Measurements from ENCODE around the gene CCSER1.

CCSER1 gene

DNA sequence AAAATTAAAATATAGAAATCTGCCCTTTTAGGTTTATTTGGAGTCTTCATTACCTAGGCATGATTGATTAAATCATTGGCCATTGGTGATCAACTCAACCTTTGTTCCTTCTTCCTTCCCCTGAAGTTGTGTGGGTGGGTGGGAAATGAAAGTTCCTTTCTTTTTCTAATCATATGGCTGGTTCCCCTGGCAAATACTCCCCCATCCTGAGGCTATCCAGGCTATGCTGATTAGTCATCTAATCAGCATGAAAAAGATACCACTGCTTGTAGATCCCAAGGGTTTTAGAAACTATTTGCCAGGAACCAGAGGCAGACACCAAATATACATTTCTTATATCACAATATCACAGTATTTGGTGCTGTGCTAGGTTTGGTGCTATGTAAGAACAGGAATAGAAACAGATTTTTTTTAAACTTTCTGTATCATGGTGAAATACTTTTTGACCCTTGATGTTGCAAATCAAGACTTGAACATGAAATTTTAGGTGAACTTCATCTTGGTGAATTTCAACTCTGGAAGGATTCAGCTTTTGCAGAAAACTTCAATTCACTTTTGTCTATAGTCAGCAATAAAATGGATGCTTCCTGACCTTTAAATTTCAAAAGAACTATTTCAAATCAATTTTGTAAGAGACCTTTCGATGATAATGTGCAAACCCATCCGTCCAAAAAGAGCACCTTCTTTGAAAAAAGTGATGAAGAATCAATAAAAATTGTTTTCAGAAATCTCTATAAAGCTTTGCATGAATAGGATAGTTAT is 71.1 kb downstream of the CCSER1 start:
- no peak overlapping the region for H3K27ac ChIP-seq

GRCh38 chr4:90207887-90208454 is 80.8 kb downstream of the CCSER1 start:
- in situ Hi-C loops (cut with HindIII; ENCODE audit: low pct_ligation_motif_present, low sequenced_read_pairs) = no loop called here

More for the DNA sequence above, 71.1 kb downstream of the CCSER1 start:
- no peak for TF ChIP-seq CTCF (IDR thresholded peaks at IDR 0.05; ENCODE audit: low read depth, low read length, missing control alignments)
- H3K27me3 ChIP-seq (replicated peaks) = no peaks in the 10 kb centered on the region
- H3K36me3 ChIP-seq (replicated peaks) = no peaks in the 10 kb centered on the region
- in situ Hi-C loops (cut with HindIII; ENCODE audit: low pct_ligation_motif_present, low sequenced_read_pairs) = no loop called here
- no peak for DNase-seq
- H3K4me3 ChIP-seq (ENCODE audit: low read depth, low read length) = no peak overlapping the region

DNA sequence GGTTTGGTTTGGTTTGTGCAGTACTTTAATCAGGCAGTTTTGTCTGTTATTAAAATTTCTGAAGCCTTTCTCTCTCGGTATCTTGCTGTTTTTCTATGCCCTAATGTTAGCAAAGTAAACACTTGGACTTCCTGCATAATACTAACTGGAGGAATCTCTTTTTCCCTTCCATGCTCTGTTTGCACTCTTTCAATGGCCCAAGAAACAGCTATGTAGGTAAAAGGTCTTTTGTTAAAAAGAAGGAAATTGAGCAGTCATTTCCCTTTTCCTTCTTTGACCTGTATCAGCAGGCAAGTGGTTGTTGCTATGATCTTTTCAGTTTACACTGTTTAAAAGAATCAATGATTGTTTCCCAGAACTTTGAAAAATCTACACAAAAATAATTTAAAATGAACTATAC is 82.7 kb downstream of the CCSER1 start:
- in situ Hi-C loops (cut with HindIII; ENCODE audit: low pct_ligation_motif_present, low sequenced_read_pairs) = no loop called here
- Histone ChIP-seq H3K36me3 (replicated peaks) (no peaks in the 10 kb centered on the region), H3K27me3 (replicated peaks) (no peaks in the 10 kb centered on the region), H3K27ac (no peak overlapping the region), H3K4me3 (ENCODE audit: low read depth, low read length) (no peak overlapping the region)
- no peak for DNase-seq
- no peak for TF ChIP-seq CTCF (IDR thresholded peaks at IDR 0.05; ENCODE audit: low read depth, low read length, missing control alignments)

More at GRCh38 chr4:90207887-90208454, 80.8 kb downstream of the CCSER1 start:
- no peak for DNase-seq
- no peaks in the 10 kb centered on the region for H3K36me3 ChIP-seq (replicated peaks)
- H3K27me3 ChIP-seq (replicated peaks) = no peaks in the 10 kb centered on the region
- no peak for TF ChIP-seq CTCF (IDR thresholded peaks at IDR 0.05; ENCODE audit: low read depth, low read length, missing control alignments)
- no peak overlapping the region for H3K4me3 ChIP-seq (ENCODE audit: low read depth, low read length)
- H3K27ac ChIP-seq = no peak overlapping the region

DNA sequence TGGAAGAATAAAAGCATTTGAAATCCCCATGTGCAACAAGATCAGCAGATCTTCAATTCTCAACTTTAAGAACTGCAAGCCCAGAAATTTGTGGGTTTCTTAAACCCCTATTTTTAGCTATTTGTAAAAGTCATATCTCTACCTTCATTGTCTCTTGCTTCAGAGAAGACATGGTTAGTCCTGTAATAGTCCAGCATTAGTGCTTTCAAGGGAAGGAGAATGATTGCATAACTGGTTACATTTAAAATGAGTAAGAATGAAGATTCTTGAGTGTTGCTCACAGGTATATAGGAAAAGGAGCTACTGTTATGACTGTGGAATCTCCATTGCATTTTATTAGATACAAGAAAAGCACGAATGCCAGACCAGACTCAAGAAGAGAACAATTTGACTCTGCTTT is 84.0 kb downstream of the CCSER1 start:
- in situ Hi-C loops (cut with HindIII; ENCODE audit: low pct_ligation_motif_present, low sequenced_read_pairs) = no loop called here

DNA sequence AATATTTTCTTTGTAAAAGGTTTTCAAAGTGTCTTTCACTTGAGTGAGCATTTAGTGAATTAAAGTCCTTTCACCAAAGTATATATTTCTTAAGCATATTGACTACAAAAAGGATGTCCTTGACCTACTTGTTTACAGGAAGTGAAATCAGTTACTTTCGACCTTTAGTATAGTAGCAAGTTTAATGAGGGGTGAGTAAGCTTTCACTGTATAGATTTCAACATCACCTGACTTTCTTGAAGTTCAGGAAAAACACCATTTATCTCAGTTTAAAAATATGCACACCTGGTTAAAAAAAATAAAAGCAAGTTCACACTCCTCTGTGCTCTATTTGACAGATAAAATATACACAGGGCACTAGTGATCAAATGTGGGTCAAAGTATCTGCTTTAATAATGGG is 88.1 kb downstream of the CCSER1 start:
- no peaks in the 10 kb centered on the region for H3K36me3 ChIP-seq (replicated peaks)
- no peak overlapping the region for H3K27ac ChIP-seq
- H3K4me3 ChIP-seq (ENCODE audit: low read depth, low read length) = no peak overlapping the region
- DNase-seq = no peak
- H3K27me3 ChIP-seq (replicated peaks) = no peaks in the 10 kb centered on the region
- TF ChIP-seq CTCF (IDR thresholded peaks at IDR 0.05; ENCODE audit: low read depth, low read length, missing control alignments) = no peak
- in situ Hi-C loops (cut with HindIII; ENCODE audit: low pct_ligation_motif_present, low sequenced_read_pairs) = no loop called here

More for the DNA sequence above, 84.0 kb downstream of the CCSER1 start:
- H3K27me3 ChIP-seq (replicated peaks) = no peaks in the 10 kb centered on the region
- no peak for DNase-seq
- no peak overlapping the region for H3K27ac ChIP-seq
- no peak for TF ChIP-seq CTCF (IDR thresholded peaks at IDR 0.05; ENCODE audit: low read depth, low read length, missing control alignments)
- no peaks in the 10 kb centered on the region for H3K36me3 ChIP-seq (replicated peaks)
- H3K4me3 ChIP-seq (ENCODE audit: low read depth, low read length) = no peak overlapping the region

Data from brain microvascular endothelial cell (primary cell).